NCI-H510A (cell line): Measurements from ENCODE around the gene VPS13A.
"Not testable (repeated sequence)": the region's sequence is repeated elsewhere in the genome, so short reads cannot be mapped to it uniquely, and the experiment has no call there.

Source experiments
- DNase-seq: peaks from one replicate; lab custom pipeline; 2025; lab: John Stamatoyannopoulos, UW

VPS13A gene

DNA sequence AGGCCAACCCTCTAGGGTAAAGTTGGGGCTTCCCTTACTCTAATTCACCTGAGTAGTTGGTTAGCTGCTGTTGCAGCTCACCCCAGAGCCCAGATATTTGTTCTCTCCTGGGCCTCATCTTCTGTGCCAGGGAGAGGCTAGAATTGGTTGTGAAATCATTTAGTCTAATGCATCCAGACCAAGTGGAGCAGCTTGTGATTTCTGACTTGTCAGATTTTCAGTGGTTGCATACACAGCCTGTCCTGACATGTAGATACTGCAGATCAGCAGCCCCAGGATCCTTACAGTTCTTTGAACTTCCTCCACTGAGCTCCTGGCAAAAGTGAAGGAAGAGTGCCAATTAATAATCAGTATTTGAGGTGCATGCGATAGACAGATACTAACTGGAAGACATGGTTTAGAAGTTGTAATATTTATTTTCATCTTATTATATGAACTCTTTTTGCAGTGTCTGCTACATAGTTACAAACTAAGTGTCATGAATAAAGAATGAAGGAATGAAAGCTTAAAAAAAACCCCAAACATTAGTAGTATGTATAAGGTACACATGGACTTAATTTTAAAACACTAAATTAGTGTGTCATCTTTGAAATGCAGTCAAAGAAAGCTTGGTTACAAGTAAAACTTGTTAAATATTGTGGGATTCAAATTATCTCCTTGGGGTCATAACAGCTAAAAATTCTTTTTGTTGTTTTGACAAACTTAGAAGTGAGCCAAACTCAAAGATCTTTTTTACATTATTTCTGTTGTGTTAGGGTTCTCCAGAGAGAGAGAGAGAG lies 128.5 kb downstream of the VPS13A start:
- DNase-seq, result no peak

DNA sequence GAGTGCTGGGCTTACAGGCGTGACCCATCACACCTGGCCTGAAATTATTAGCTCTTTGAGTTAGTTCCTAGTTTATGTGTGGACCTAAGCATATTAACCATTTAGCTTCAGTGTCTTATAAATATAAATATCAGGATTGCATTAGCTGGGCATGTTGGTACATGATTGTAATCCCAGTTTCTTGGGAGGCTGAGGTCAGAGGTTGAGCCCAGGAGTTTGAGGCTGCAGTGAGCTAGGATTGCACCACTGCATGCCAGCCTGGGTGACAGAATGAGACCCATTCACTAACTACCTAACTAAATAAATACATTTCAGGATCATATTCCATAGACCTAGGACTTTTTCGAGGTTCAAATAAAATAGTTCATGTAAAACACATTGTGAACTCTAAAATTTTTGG lies 129.8 kb downstream of the VPS13A start:
- no peak for DNase-seq

DNA sequence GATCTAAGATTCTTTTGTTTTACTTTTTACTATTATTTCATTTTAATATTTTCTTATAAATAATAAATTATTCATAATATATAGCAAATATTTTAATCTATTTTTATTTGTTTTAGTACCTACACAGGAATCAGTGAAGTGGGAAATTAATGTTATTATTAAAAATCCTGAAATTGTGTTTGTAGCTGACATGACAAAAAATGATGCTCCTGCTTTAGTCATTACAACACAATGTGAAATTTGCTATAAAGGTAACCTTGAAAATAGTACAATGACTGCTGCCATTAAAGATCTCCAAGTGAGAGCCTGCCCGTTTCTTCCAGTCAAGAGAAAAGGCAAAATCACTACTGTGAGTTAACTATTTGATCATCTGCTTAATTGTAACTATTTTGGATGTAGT lies 138.7 kb downstream of the VPS13A start:
- DNase-seq, result no peak

DNA sequence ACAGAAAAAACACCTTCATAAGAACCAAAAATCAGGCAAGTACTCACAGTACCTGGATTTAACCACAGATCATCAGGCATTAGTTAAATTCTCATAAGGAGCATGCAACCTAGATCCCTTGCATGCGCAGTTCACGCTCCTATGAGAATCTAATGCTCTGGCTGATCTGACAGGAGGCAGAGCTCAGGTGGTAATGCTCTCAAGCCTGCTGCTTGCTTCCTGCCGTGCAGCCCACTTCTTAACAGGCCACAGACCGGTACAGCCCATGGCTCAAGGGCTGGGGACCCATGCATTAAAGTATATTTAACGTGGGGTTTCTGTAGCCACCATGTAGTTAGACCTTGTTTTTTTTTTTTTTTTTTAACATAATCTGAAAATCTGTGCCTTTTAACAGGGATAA lies 147.7 kb downstream of the VPS13A start:
- no peak for DNase-seq

DNA sequence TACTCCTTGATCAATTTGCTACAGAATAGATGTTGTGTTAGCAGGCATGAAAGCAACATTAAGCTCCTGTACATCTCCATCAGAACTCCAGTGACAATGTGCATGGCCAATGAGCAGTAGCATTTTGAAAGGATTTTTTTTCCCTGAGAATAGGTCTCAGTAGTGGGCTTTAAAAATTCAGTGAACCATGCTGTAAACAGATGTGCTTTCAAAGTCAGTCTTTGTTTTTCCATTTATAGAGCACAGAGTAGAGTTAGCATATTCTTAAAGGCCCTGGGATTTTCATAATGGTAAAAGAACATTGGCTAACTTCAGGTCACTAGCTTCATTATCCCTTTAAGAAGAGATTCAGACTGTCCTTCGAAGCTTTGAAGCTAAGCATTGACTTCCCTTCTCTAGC lies 150.8 kb downstream of the VPS13A start:
- DNase-seq, result no peak

DNA sequence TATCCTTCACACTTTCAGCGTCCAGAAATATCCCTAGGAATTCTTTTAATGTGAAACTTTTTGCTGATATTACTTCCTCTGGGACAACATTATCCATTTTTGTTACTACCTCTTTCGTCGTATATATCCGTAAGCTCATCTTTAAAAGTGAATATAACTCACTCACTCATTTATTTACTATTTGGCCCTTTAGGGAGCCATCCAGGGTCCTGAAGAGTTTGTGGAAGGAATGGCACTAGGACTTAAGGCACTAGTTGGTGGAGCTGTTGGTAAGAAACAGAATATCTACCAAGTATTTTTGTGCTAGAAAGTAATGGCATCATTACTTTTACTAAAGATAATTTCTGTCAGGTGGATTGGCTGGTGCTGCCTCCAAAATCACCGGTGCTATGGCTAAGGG lies 192.7 kb downstream of the VPS13A start:
- DNase-seq, result no peak

DNA sequence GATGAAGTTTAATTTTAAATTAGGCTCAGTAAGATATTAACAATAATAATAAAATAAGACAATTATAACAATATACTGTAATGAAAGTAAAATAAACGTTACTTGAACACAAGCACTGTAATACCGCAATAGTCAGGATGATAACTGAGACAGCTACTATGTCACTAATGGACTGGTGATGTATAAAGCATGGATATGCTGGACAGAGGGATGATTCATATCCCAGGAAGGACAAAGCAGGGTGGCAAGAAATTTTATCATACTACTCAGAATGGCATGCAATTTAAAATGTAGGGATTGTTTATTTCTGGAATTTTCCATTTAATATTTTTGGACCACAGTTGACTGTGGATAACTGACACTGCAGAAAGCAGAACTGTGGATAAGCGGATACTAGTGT lies 196.9 kb downstream of the VPS13A start:
- DNase-seq, result no peak

DNA sequence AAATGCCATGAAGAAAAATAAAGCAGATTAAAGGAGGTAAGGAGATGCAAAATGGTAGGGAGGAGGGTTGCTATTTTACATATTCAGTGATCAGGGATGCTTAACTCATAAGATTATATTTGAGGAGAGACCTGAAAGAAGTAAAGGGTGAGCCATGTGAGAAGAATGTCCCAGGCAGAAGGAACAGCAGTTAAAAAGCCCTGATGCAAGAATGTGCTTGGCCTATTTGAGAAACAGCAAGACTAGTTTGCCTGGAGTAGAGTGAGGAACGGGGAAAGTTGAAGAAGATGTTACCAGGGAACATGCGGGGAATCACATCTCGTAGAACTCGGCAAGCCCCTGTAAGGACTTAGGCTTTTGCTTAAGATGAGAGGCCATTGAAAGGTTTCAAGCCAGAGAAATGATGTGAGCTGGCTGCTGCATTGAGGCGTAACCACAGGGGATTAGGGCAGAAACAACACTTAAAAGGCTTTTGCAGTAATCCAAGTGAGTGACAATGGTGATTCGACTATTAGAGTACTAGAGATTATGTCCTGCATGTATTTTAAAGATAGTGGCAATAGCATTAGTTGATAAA lies 198.7 kb downstream of the VPS13A start:
- no peak for DNase-seq

DNA sequence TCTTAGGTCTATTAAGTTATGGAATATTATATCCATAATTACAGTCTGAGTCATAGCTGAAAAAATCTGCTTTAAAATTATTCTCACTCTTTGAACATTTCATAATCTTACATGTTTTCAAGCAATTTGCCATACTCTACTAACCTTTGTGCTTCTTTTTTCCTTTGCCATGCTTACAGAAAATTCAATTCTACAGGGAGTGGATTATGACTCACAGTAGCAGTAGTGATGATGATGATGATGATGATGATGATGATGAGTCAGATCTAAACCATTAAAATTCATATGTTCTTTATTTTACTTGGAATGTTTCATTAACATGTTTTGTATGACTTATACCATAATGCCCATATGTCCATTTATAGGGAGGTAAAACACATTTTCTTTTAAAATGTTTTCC lies 207.1 kb downstream of the VPS13A start:
- DNase-seq, result no peak

DNA sequence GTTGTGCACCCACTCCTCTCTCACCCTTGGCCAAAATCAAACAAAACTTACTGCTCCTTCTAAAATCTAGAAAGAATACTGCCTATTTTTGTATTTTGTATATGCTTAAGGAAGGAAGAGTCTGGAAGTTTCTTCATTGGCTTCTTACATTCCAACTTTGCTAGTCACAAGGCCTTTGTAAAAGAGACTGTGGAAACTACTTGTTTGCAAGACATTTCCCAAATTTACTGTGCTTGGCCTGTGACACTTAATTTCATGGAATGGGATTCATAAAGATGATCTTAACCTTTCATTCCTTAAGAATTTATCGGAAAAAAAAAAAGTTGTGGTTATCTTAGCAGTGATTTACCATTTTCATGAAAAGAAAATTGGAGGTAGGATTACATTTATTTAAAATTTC lies 208.9 kb downstream of the VPS13A start:
- no peak for DNase-seq

DNA sequence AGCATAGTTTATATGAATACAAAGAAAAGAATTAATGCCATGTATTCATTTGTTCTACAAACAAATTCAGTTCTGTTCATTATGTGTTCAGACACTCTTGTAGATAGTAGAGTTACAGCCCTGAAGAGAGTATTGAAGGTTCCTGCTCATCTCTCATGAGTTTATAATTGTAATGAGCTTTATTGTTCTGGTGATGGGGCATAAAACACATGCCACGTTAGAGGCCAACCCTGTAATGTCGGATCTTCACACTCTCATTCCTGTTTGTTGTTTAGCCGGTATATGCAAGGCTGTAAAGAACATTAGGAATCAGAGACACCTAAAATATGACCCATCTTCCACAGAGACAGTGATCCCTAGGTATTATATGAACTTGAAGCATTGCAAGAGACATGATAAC lies 214.5 kb downstream of the VPS13A start:
- no peak for DNase-seq

DNA sequence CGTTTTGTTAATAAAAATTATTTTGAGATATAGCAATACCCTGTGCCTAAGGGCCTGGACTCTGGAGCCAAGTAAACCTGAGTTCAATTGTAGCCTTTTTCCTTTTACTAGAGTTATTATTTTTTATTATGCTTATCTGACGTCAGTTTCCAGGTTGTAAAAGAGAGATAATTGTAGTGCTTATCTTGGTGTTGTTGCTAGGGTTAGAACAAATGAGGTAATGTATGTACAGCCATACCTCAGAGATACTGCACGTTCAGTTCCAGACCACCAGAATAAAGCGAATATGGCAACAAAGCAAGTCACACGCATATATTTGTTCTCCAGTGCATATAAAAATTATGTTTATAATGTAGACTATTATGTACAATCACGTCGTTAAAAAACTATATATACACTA lies 215.0 kb downstream of the VPS13A start:
- no peak for DNase-seq

DNA sequence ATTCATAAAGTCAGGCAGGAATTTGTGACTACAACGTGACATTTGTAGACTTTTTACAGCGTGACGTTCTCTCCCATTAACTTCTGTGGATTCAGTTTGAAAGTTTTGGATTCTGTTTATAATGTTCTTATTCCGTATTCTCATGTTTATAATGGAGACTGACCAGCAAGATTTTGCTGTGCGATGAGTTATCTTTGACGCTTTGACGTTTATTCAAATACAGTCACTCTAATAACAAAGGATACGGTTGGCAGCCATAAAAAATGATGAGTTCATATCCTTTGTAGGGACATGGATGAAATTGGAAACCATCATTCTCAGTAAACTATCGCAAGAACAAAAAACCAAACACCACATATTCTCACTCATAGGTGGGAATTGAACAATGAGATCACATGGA lies 221.2 kb downstream of the VPS13A start:
- not testable (repeated sequence) for DNase-seq

DNA sequence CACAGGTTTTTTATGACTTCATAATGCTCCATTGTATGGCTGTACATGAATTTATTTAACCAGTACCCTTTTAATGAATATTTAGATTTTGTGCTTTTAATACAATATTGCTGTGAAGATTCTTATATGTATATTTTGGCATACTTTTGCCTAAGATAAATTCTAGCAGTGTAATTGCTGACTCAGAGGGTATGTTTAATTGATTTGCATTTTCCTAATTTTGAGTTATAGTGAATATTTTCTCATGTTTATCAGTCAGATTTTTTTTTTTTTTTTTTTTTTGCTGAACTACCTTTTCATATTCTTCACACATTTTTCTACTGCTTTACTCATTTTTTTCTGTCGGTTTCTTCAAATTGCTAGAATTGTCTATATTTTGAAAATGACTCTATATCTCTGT lies 222.6 kb downstream of the VPS13A start:
- no peak for DNase-seq

DNA sequence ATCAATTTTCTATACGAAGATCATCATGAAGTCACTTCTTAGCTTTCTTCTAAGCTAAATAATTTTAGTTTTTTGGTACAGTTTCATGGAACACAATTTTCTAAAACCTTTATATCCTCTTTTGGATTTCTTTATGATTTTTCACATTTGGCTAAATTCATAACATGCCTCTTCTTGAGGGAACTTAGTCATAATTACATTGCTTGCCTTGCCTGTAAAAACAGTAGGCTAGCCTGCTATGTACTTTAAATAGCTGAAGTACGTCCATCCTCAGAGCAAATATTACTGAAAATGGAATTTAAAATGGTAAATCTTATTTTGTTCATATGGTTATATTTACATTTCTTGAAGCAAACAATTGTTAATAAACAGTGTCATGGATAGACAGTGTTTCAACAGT lies 225.0 kb downstream of the VPS13A start:
- DNase-seq, result no peak

DNA sequence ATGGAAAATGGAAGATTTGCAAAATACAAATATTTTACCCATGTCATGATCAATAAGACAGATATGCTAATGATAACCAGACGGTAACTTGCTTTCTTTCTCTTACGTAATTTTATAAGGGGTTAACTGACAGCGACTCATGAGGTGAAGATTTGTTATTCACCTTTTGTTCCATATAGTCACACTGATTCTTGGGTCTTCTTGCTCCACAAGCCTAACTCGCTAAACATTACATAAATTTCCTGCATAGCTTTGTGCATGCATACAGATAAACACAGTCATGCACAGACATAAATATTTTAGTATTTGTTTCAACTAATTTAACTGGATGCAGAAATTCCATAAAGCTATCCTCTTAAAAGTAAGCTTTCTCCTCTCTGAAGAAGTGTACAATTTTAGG lies 225.9 kb downstream of the VPS13A start:
- no peak for DNase-seq

DNA sequence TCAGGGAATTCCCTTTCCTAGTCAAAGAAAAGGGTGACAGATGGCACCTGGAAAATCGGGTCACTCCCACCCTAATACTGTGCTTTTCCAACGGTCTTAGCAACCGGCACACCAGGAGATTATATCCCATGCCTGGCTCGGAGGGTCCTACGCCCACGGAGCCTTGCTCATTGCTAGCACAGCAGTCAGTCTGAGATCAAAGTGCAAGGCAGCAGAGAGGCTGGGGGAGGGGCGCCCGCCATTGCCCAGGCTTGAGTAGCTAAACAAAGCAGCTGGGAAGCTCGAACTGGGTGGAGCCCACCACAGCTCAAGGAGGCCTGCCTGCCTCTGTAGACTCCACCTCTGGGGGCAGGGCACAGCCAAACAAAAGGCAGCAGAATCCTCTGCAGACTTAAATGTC lies 231.2 kb downstream of the VPS13A start:
- not testable (repeated sequence) for DNase-seq

DNA sequence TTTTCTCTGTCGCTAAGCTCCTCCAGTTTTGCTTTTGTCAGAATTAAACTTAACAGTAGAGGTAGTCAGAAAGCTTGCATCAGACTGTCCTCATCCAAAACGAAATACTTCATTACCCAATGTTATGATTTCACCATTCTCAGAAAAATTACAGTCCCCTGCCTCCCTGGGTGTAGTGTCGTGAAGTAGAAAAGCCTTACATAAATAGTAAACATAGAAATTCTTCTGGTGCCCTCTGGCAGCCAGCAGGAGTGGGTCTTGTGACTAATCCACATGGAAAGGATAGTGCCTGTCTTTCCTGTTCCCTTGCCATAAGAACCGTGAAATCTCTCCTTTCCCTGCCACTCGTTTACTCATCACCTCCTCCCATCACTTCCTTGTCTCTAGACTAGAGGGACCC lies 240.2 kb downstream of the VPS13A start:
- no peak for DNase-seq

DNA sequence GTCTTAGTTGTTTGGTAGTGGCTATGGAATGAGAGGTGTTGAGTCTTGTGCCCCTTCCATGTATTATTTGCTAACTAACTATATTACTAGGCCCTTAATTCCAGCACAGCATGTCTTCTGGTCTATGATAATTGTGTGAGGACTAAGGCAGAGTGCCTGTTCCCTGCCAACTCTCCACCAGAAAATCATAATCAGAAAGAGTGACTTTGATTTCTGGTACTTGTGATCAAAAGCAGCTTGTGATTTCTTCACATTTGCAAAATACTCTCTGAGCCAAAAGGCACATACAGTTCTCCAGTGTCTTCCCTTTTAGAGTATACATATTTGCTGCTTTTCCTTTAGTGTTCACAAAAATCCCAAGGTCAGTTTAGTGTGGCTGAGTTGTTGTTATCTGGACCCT lies 240.9 kb downstream of the VPS13A start:
- DNase-seq, result no peak

DNA sequence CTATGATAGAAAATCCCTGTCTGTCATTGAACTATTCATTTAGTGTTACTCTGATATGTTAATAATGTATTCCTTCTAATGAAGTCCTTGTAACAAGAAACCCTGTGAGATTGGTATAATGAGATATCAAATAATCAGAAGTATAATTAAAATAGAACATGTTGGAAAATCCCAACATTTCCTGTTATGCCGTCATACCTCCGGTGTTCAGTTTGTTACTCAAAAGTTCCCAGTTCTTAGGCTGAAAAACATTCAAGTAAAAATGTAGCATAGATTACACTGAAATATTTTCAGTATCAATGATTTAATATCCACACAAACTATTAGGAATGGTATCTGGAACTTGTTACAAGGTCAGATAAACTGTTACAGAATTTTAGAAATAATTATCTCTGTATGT lies 243.3 kb downstream of the VPS13A start:
- no peak for DNase-seq

DNA sequence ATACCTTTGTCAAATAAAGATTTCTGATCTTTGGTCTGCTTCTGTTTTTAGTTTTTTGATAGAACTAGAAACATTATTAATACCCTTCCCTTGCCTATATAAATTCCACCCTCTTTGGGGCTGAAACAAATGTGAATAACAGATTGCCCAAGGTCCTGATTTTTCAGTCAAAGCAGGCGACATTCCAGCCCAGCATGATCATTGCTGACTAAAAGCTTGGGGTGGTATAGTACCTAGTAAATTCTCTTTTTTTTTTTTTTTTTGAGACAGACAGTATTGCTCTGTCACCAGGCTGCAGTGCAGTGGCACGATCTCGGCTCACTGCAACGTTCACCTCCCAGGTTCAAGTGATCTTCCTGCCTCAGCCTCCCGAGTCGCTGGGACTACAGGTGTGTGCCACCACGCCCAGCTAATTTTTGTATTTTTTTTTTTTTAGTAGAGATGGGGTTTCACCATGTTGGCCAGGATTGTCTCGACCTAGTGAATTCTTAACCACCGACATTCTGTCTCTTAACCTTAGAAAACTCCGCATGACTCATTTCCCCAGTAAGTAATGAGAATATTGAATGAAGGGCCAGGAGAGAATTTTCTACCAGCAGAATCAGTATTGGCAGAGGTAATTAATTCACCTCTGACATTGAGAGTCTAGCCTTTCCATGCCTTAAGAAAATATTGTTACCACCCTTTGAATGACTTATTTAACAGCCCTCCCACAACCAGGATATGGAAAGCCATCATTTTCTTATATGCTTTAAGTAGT lies 244.4 kb downstream of the VPS13A start:
- DNase-seq, result no peak

DNA sequence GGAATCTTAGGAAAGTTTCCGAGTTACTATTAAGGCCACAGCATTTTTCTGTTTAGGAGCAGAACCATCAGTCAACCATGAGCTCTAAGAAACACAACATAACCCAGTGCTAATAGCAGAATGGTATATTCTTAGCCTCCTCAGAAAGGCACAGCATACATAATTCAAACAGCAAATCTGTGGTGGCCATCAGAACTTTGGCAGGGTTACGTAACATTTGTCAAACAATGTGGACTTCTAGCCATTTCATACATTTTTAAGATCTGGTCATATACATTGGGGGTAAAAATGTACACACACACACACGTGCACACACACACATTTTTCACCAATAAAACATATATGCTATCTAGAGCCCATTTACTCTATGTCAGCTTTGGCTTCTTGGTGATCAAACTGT lies 245.6 kb downstream of the VPS13A start:
- DNase-seq, result no peak

DNA sequence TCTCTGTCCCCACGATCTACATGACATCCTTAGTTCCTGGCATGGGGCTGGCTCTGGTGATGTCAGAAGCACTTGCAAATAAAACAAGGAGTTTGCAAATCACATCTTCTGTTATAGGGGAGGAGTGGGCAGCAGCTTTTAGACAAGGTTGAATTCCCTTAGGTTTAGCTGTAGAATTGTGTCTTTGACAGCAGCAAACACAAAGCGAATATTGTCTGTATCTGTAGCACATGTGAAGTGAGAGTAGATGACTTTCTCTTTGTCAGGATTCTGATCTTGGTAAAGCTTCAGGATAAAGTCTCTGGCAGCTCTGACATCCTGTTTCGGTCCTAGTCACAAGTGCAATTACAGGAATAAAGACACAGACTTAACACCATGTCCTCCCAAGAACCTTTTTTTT lies 246.5 kb downstream of the VPS13A start:
- no peak for DNase-seq
